LNCAP (cell line): Measurements from ENCODE around the gene CCDC97.

ENCODE experiments used
- CTCF ChIP-seq: fragments of 450-650 bp; IDR thresholded peaks from 2 replicates; pipeline ENCODE4 v1.5.1; 2017; ENCODE audit warnings: mild to moderate bottlenecking

Gene CCDC97

DNA sequence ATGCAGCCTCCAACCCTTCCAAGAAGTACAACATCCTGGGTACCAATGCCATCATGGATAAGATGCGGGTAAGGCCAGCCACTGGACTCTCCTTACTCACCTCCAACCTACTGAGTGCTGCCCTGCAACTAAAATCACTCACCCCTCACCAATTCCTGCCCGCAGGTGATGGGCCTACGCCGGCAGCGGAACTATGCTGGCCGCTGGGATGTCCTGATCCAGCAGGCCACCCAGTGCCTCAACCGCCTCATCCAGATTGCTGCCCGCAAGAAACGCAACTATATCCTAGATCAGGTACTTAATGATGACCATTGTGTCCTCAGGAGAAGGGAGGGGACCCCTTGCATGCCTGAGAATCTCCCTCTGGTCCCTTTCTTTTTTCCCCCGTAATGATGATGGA is 15.6 kb upstream of the CCDC97 start:
- no peak for TF ChIP-seq CTCF

GRCh38 chr19:41295499-41295898 is 14.5 kb upstream of the CCDC97 start:
- no peak for TF ChIP-seq CTCF

GRCh38 chr19:41296433-41296871 is 13.5 kb upstream of the CCDC97 start:
- no peak for TF ChIP-seq CTCF

DNA sequence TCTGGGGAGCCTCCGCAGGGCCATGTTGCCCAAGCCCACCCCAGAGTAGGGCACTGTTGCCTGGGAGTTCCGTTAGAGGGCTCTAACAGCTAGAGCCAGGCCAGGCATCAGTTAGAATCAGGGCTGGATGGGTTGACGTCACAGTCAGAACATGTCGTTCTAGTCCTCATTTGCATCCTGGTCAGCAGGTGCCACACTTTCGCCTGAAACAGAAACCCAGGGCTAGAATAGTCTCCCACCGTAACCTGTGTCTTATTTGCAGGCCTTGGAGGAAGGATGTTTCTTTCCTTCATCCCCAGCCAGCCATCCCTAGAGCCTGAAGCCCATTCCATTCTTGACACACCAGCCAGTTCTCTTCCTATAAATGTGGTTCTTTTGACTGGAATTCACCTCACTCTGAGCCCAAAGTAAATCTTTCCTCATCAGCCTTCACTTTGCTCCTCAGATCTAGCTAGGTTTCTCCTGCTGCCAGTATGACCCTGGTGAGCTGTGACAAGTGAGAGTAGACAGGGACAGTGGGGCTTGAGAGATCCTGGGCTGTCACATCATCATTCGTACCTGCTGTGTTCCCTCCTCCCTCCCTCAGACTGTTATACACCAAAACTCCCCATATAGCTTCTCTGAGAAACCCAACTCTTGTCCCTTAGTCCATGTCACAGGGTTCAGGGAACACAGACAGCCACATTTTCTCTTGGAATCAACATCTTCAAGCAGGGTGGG is 12.2 kb upstream of the CCDC97 start:
- TF ChIP-seq CTCF, result no peak

GRCh38 chr19:41298348-41298964 is 11.5 kb upstream of the CCDC97 start:
- no peak for TF ChIP-seq CTCF

DNA sequence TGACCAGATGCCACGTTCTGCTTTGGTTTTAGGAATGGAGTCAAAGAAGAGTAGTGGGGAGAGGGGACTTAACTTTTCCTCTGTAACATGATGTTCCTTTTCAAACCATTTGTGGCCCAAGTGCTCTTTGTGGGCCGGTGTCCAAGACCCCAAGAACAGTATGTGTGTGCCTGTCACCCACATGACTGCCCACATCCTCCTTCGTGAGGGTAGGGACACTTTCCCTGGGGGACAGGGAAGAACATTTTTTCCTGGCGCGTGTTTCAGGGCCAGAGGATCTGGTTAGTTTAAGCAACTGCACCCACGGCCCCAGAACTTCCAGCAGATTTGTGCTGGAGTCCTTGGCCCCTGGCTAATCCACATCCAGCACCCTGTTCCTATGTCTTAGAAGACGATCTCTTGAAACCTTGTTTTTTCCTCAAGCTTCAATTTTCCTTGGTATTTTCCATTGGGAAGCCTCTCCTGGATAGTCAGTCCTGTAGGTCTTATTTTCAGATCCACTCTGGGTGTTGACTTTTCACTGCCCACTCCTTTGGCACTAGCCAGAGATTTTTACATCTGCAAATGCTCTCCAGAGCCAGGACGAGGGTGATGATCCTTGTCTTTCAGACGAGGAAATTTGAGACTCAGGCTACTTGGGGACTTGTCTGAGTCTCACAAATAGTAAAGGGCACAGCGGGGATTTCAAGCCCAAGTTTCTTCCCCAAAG is 10.8 kb upstream of the CCDC97 start:
- TF ChIP-seq CTCF, result no peak

DNA sequence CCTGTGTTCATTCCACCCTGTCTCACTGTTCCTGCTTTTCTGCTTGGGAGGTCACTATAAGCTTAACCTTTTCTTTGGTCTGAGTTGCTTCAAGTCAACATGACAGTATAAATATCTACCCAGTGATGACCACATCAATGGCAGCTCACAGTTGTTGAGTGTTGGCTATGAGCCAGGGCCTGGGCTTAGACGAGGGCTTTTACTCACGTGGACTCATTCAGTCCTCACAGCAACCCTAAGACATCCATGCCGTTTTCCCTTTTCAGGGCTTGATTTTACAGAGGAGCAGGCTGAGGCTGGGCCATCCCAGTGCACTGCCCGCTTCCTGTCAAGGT is 10.2 kb upstream of the CCDC97 start:
- TF ChIP-seq CTCF, result no peak
